GM19193 (cell line): ENCODE measurements around the gene LRRC27.

ENCODE experiments used
- POLR2A ChIP-seq: IDR thresholded peaks from 4 replicates; pipeline ENCODE4 v1.6.1; 2011; ENCODE audit not compliant: insufficient read depth, insufficient read length; ENCODE audit errors: extremely low read depth

The LRRC27 gene

GRCh38 chr10:132385721-132386418 lies 53.9 kb downstream of the LRRC27 start:
- no peak for TF ChIP-seq POLR2A

GRCh38 chr10:132386419-132386831 lies 54.4 kb downstream of the LRRC27 start:
- no peak for TF ChIP-seq POLR2A

- no peak for TF ChIP-seq POLR2A
Observed at GRCh38 chr10:132387764-132388210, 55.8 kb downstream of the LRRC27 start.

- no peak for TF ChIP-seq POLR2A
Observed at GRCh38 chr10:132388891-132389432, 57.0 kb downstream of the LRRC27 start.

- no peak for TF ChIP-seq POLR2A
Observed at GRCh38 chr10:132389433-132390169, 57.6 kb downstream of the LRRC27 start.

- TF ChIP-seq POLR2A = no peak
Observed at GRCh38 chr10:132390170-132390920, 58.4 kb downstream of the LRRC27 start.

GRCh38 chr10:132390921-132391675 lies 59.1 kb downstream of the LRRC27 start:
- no peak for TF ChIP-seq POLR2A

- no peak for TF ChIP-seq POLR2A
Observed at GRCh38 chr10:132391676-132392020, 59.7 kb downstream of the LRRC27 start.

- no peak for TF ChIP-seq POLR2A
Observed at GRCh38 chr10:132392184-132392800, 60.3 kb downstream of the LRRC27 start.

GRCh38 chr10:132392811-132393694 lies 61.1 kb downstream of the LRRC27 start:
- TF ChIP-seq POLR2A = no peak

GRCh38 chr10:132393695-132394181 lies 61.7 kb downstream of the LRRC27 start:
- TF ChIP-seq POLR2A = no peak

- TF ChIP-seq POLR2A = no peak
Observed at GRCh38 chr10:132394201-132394811, 62.3 kb downstream of the LRRC27 start.
